Measurements from ENCODE around the gene LRG1.

The LRG1 gene

DNA sequence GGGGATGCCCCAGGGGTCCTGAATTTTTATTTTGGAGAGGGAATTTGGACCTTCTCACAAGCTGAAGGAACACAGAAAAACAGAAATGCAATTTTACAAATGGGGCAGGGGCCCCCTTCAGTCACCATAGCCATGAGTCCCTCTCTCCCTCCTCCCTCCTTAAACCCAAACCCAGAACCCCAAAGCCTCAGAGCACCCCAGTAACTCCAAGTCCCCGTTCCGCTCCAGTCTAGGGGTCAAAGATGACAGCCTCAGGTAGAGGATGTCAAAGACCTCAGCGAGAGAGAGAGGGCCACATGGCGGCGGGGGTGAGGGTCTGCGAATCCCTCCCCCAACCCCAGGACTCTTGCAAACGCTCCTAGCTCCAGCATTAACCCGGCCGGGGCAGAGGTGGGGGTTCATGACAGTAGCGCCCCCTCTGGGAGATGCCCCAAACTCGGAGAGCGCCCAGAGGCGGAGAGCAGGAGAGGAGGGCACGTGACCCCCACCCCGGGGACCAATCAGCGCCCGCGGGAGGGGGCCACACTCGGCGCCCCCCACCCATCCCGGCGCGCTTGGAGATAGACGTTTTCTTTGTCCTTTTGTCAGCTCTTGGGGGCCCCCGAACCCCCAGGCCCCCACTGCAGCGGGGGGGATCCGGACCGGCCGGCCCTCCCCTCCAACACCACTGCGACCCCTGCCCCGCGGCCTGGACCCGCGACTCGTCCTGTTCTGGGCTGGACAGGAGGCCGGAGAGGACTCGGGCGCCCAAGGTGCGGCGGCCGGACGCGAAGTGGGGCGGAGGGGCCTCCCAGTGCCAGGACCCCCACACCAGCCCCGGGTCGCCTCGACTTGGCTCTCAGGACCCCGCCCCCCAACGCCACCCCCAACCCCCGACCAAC is 40.4 kb upstream of the LRG1 start:
- Mint-ChIP-seq H3K9me3 (no peaks in the 10 kb centered on the region), H3K27ac (no peak overlapping the region), H3K27me3 (ENCODE audit: low read depth) (peaks cover 52% of the 10 kb centered on the region), H3K4me3 (no peak overlapping the region), H3K4me1 (ENCODE audit: low read depth) (peaks cover 5% of the 10 kb centered on the region), H3K36me3 (ENCODE audit: low read depth) (no peaks in the 10 kb centered on the region)

DNA sequence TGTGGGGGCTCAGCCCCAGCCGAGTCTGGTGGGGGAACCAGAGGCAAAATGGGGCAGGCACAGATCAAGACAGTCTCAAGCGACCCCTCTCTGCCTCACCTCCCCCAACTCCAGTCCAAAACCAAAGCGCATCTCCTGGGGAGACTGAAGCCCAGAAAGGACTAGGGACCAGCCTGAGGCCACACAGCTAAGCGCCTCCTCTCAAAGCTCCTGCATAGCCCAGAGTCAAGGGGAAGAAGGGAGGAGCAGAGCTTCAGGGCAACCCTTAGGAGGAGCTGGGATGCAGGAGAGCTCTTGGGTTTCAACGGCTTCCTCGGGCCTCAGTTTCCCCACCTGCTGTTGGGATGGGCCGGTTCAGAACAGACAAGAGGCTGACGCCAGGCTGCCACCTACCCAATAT is 39.6 kb upstream of the LRG1 start:
- peaks cover 49% of the 10 kb centered on the region for H3K27me3 Mint-ChIP-seq (ENCODE audit: low read depth)
- H3K36me3 Mint-ChIP-seq (ENCODE audit: low read depth): no peaks in the 10 kb centered on the region
- H3K27ac Mint-ChIP-seq: no peak overlapping the region
- no peaks in the 10 kb centered on the region for H3K9me3 Mint-ChIP-seq
- no peak overlapping the region for H3K4me3 Mint-ChIP-seq
- H3K4me1 Mint-ChIP-seq (ENCODE audit: low read depth): peaks cover 5% of the 10 kb centered on the region

DNA sequence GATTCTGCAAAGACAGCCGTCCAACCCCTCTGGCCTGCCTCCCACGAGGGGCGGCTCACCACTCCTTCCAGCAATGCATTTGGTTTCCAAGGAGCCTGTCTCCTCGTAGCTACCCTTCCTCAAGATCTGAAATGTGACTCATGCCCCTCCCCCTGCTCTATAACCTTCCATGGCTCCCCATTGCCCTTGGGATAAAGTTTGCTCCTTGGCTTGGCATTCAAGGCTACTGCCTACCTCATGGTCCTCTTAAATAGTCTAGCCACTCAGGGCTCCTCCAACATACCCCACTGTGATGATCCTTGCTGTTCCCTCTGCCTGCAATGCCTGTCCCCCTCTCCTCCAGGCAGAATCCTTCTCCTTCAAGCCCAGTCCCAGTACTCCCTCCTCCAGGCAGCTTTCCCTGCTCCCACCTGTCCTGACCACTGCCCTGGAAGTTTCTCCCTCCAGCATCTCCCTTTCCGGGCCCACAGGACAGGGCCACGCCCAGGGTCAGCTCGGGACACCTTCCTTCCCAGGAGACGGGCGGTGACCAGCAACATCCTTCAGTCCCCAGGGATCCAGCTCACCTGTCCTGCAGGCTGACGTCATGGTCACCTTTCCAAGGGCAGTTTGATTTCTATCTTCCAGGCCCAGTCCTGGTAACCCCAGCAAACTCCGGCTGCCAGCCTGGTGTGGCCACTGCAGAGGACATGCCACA is 38.9 kb upstream of the LRG1 start:
- no peaks in the 10 kb centered on the region for H3K36me3 Mint-ChIP-seq (ENCODE audit: low read depth)
- no peak overlapping the region for H3K27ac Mint-ChIP-seq
- no peak overlapping the region for H3K4me3 Mint-ChIP-seq
- peaks cover 49% of the 10 kb centered on the region for H3K27me3 Mint-ChIP-seq (ENCODE audit: low read depth)
- no peaks in the 10 kb centered on the region for H3K9me3 Mint-ChIP-seq
- peaks cover 5% of the 10 kb centered on the region for H3K4me1 Mint-ChIP-seq (ENCODE audit: low read depth)

DNA sequence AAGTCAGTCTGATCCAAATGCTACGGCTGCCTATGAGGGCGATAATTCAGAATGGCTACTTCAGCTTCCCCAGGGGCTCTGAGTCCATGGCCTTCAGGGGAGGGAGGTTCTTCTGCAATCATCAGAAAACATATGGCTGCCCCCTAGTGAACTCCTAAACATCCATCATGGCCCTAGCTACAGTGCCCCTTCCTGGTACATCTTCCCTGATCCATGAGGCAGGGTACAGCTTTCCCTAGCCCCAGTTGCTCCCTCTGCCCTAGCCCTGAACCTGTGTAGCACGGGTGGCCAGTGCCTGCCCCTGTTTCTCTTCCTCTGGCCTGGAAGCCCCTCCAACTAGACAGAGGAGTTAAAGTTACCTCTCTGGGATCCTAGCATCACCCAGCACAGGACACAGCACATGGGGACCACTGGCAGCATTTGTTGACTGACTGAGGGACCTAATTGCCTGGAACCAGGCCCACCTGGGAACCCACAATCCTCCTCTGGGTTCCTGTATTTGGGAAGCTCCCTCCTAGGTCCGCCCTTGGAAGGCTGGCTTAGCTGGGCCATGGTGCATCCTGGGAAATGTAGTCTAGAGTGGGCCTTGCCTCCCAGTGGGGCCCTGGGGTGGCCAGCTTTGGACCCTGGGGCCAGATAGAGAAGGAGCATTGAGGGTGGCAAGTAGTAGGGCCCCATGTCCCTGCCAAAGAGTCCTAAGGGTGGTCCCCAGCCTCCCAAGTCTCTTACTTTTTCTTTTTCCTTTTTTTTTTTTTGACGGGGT is 37.4 kb upstream of the LRG1 start:
- H3K36me3 Mint-ChIP-seq (ENCODE audit: low read depth): no peaks in the 10 kb centered on the region
- peaks cover 39% of the 10 kb centered on the region for H3K27me3 Mint-ChIP-seq (ENCODE audit: low read depth)
- no peaks in the 10 kb centered on the region for H3K9me3 Mint-ChIP-seq
- no peak overlapping the region for H3K4me3 Mint-ChIP-seq
- H3K4me1 Mint-ChIP-seq (ENCODE audit: low read depth): peaks cover 2% of the 10 kb centered on the region
- H3K27ac Mint-ChIP-seq: no peak overlapping the region

DNA sequence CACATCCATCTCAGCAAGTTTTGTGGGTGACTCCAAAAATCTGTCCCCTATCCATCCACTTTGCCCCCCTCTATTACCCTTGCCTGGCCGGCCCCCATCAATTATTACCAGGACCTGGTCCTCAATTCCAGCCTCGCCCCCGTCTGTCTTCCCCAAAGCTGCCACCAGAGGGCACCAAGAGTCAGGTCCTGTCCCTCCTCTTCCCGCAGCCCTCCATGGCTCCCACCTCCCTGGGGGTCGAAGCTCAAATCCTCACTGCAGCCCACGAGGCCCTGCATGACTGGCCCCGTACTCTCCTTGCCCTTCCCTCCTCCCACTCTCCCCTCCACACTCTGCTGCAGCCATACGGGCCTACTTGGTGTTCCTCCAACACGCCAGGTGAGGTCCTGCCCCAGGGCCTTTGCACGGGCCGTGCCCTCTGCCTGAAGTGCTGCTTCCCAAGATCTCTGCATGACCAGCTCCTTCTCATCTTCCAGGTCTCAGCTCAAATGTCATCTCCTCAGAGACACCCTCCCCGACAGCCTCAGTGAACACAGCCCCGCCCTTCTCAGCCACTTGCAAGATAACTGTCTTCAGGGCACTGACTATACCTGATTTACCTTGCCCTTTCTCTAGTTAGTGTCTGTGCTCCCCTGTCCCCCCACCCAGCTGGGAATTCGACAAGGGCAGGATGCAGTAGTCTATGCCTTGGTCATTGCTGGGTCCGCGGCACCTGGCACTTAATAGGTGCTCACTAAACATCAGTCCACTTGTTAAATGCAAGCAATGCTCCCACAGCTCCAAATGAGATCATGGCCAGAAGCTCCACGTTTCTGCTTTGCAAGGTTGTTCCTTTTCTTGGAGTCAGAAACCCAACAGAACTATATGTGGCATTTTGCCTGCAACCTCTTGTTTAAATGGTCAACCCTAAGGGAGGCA is 36.4 kb upstream of the LRG1 start:
- no peak overlapping the region for H3K27ac Mint-ChIP-seq
- no peaks in the 10 kb centered on the region for H3K4me1 Mint-ChIP-seq (ENCODE audit: low read depth)
- H3K4me3 Mint-ChIP-seq: no peak overlapping the region
- no peaks in the 10 kb centered on the region for H3K9me3 Mint-ChIP-seq
- peaks cover 33% of the 10 kb centered on the region for H3K27me3 Mint-ChIP-seq (ENCODE audit: low read depth)
- H3K36me3 Mint-ChIP-seq (ENCODE audit: low read depth): no peaks in the 10 kb centered on the region

DNA sequence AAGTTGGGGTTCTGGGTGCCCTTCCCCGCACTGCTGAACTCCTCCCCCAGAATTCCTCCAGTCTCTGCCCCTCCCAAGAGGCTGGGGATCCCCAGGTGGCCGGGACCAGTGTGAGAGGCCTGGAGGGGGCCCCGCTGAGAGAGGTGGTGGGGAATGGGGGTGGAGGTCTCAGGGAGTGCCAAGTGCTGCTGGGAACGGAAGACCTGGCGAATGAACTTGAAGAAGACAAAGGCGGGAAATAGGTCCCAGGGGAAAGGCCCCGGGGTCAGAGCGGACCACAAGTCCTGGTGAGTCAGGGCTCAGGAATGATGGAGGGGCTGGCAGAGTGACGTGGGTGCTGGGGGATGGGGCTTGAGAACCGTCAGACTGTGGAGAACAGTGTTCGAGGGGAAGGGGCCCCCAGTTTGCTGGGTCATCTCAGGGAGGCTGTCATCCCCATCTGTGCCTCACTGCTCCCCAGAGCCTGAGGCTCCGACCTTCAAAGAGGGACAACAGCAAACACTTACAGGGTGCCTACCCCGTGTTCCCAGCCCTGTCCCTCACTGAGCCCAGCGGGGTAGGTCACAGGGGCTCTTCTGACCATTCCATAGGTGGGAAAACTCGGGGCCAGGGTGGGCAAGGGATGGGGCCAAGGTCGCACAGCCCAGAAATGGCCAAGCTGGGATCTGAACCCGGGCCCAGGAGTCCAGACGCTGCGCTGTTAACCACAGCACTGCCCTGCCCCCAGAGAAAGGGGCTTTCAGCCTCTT is 35.6 kb upstream of the LRG1 start:
- Mint-ChIP-seq H3K4me3 (no peak overlapping the region), H3K9me3 (no peaks in the 10 kb centered on the region), H3K4me1 (ENCODE audit: low read depth) (no peaks in the 10 kb centered on the region), H3K27me3 (ENCODE audit: low read depth) (peaks cover 33% of the 10 kb centered on the region), H3K27ac (no peak overlapping the region), H3K36me3 (ENCODE audit: low read depth) (no peaks in the 10 kb centered on the region)

DNA sequence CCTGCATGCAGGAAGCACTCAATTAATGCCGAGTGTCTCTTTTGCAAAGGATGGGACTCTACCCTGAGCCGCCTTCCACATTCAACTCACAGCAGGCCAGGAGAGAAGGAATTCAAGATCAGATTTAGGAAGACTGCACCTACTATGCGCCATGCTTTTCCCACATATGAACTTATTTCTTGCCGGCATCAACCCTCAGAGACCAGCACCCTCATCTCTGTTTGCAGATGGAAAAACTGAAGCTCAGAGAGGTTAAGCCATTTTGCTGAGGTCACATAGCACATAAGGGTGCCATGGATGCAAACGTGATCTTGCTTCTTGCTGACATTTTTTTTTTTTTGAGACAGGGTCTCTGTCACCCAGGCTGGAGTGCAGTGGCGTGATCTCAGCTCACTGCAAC is 33.8 kb upstream of the LRG1 start:
- Mint-ChIP-seq H3K36me3 (ENCODE audit: low read depth) (no peaks in the 10 kb centered on the region), H3K27me3 (ENCODE audit: low read depth) (peaks cover 16% of the 10 kb centered on the region), H3K9me3 (no peaks in the 10 kb centered on the region)

DNA sequence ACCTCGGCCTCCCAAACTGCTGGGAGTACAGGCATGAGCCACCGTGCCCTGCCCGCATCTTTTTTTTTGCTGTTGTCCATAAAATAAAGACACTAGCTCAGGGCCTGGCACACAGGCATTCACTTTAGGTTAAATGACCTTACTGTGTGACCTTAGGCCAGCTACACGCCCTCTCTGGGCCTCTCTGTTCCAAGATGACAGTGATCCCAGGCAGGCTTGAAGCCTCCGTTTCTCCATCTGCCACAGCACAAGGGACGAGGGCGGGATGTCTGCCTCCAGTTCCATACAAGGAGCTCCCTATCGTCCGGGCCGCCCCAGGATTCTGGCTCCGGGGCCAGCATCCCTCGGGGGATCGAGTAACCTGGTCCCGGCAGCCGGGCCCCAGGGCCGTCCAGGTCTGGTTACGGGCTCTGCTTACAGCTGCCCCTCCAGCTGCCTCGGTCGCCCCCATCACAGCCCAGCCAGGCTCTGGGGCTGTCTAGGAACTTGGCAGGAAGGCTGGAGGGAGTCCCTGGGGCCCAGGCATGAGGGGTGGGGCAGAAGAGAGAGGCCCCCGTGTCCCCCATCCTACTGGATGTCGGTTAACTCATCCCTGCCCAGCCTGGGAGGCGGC is 31.6 kb upstream of the LRG1 start:
- no peaks in the 10 kb centered on the region for H3K9me3 Mint-ChIP-seq
- H3K27ac Mint-ChIP-seq: no peak overlapping the region
- peaks cover 11% of the 10 kb centered on the region for H3K27me3 Mint-ChIP-seq (ENCODE audit: low read depth)
- H3K36me3 Mint-ChIP-seq (ENCODE audit: low read depth): no peaks in the 10 kb centered on the region
- H3K4me3 Mint-ChIP-seq: no peak overlapping the region
- H3K4me1 Mint-ChIP-seq (ENCODE audit: low read depth): no peaks in the 10 kb centered on the region

More for the DNA sequence above, 33.8 kb upstream of the LRG1 start:
- Mint-ChIP-seq H3K4me3 (no peak overlapping the region), H3K27ac (no peak overlapping the region), H3K4me1 (ENCODE audit: low read depth) (no peaks in the 10 kb centered on the region)

DNA sequence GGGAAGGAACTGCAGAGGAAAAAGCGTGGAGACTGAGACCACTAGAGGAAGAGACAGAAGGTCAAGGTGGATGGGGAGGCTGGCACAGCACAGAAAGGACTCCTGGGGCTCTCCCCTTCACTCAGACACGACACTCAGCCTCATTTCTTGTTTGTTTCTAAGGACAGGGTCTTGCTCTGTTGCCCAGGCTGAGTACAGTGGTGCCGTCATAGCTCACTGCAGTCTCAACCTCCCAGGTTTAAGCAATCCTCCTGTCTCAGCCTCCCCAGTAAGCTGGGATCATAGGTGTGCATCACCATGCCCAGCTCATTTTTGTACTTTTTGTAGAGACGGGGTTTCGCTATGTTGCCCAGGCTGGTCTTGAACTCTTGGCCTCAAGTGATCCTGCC is 31.1 kb upstream of the LRG1 start:
- H3K36me3 Mint-ChIP-seq (ENCODE audit: low read depth): no peaks in the 10 kb centered on the region
- no peak overlapping the region for H3K27ac Mint-ChIP-seq
- H3K4me1 Mint-ChIP-seq (ENCODE audit: low read depth): no peaks in the 10 kb centered on the region
- H3K9me3 Mint-ChIP-seq: no peaks in the 10 kb centered on the region
- H3K27me3 Mint-ChIP-seq (ENCODE audit: low read depth): peaks cover 6% of the 10 kb centered on the region
- no peak overlapping the region for H3K4me3 Mint-ChIP-seq

DNA sequence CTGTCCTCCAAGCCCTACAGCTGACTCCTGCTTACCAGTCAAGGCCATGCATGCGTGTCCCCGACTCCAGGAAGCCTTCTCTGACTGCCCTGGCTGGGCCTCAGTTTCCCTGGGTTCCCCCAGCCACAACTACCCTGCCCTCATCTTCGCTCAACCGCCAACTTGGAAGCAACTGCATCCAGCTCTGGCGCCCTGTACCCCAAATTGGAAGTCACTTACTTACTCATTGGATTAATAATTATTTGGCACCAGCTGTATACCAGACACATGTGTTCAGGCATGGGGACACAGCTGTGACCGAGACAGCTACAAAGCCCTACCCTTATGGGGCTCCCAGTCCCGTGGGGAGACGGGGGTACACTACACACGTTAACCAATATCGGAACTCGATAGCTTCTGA is 30.6 kb upstream of the LRG1 start:
- H3K27ac Mint-ChIP-seq: no peak overlapping the region

DNA sequence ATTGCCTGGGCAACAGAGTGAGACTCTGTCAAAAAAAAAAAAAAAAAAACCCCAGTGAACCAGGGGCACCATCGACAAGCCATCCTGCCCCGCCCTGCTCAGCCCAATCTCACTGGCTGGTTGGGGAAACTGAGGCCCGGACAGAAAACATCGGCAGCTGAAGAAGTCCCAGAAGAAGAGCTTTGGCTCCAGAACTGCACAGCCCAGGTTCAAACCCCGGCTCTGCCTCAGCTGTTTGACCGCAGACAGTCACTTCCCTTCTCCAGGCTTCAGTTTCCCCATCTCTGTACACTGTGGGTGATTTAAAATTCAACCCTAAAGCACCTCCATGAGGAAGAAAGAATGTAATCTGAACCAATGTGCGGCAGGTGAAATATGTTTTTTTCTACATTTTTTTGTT is 29.1 kb upstream of the LRG1 start:
- Mint-ChIP-seq H3K36me3 (ENCODE audit: low read depth) (no peaks in the 10 kb centered on the region), H3K4me3 (no peak overlapping the region), H3K27me3 (ENCODE audit: low read depth) (no peaks in the 10 kb centered on the region)

More for the DNA sequence above, 30.6 kb upstream of the LRG1 start:
- no peaks in the 10 kb centered on the region for H3K9me3 Mint-ChIP-seq
- H3K4me1 Mint-ChIP-seq (ENCODE audit: low read depth): no peaks in the 10 kb centered on the region
- H3K36me3 Mint-ChIP-seq (ENCODE audit: low read depth): no peaks in the 10 kb centered on the region
- peaks cover 2% of the 10 kb centered on the region for H3K27me3 Mint-ChIP-seq (ENCODE audit: low read depth)
- H3K4me3 Mint-ChIP-seq: no peak overlapping the region

DNA sequence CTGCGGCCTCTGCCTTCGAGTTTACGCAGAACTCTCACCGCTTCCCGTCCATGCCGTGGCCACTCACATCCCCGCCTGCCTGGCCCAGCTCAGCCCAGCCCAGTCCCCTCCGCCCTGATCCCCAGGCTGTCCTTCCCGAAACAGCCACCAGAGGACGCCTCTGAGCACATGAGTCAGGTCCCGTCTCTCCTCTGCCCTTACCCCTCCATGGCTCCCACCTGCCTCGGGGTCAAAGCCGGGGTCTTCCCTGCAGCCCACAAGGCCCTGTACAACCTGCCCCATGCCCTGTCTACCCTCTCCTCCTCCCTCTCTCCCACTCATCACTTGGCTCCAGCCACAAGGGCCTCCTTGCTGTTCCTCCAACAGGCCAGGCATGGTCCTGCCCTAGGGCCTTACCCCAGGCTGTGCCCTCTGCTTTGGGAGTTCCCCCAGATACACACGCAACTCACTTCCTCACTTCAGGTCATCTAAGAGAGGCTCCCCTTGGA is 27.8 kb upstream of the LRG1 start:
- Mint-ChIP-seq H3K27me3 (ENCODE audit: low read depth) (no peaks in the 10 kb centered on the region), H3K36me3 (ENCODE audit: low read depth) (no peaks in the 10 kb centered on the region), H3K4me3 (no peak overlapping the region), H3K27ac (no peak overlapping the region), H3K4me1 (ENCODE audit: low read depth) (no peaks in the 10 kb centered on the region), H3K9me3 (no peaks in the 10 kb centered on the region)

More for the DNA sequence above, 29.1 kb upstream of the LRG1 start:
- H3K27ac Mint-ChIP-seq: no peak overlapping the region
- no peaks in the 10 kb centered on the region for H3K4me1 Mint-ChIP-seq (ENCODE audit: low read depth)
- H3K9me3 Mint-ChIP-seq: no peaks in the 10 kb centered on the region
